AG09319 (cell line): ENCODE results near the gene ZNF483.
A peak's percentile ranks its signal among the peaks of the same experiment; 100 is the strongest.
"Not testable (repeated sequence)": the region's sequence is repeated elsewhere in the genome, so short reads cannot be mapped to it uniquely, and the experiment has no call there.

Source experiments
- DNase-seq: peaks from one replicate; pipeline ENCODE4 v3.0.0-alpha.2; 2010; ENCODE audit warnings: low read depth; ENCODE audit errors: extremely low read depth
- CTCF ChIP-seq: IDR thresholded peaks from 2 replicates; pipeline ENCODE4 v1.5.1; 2011; ENCODE audit warnings: low read depth, mild to moderate bottlenecking, inconsistent platforms, low read length, moderate library complexity

The ZNF483 gene

DNA sequence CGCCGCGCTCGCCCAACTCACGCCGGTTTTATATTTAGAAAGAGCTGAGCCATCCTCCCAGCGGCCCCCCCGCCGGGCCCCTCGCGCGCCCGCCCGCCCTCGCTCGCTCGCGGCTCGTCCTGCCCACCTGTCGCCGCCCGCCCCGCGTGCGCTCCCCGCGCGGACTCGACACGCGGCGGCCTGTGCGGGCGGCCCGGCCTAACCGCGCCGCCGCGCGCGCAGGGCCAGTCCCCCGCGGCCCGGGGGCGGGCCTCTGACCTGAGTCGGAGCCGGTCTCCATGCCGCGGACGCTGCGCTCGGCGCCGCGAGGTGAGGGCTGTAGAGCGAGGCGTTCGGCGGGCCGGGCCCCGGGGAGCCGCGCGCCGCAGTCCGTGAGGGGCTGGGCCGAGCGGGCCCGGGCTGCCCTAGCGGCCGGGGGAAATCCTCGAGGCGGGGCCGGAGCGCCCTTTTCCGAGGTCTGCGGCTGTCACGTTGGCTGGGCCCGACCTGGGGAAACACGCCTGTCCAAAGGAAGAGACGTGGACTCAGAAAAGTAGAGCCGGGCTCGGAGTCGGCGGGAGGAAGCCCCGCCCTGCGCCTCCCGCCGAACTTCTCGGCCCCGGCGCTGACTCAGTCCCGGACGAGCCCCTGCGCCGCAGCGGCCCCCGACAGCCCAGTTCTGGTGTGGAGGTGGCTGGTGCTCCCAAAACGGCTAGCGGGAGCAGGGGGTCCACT, 41.0 kb upstream of the ZNF483 start, which contains the start of gene ECPAS:
Gene ECPAS (minus strand): TSS at position 526 of the 714 bp plus-strand sequence. CDS start 11,465 bp downstream, outside the sequence.
- TF ChIP-seq CTCF, result no peak
- peak; percentile 49 for DNase-seq

- TF ChIP-seq CTCF, result no peak
- DNase-seq, result no peak
These were observed 40.4 kb upstream of the ZNF483 start for GRCh38 chr9:111484572-111484894.

- DNase-seq, result not testable (repeated sequence)
These were observed 27.8 kb upstream of the ZNF483 start for GRCh38 chr9:111497196-111497595.

- no peak for TF ChIP-seq CTCF
- no peak for DNase-seq
These were observed 23.9 kb upstream of the ZNF483 start for GRCh38 chr9:111501005-111501562.

GRCh38 chr9:111501648-111502047, 23.3 kb upstream of the ZNF483 start:
- TF ChIP-seq CTCF, result no peak
- no peak for DNase-seq

- no peak for TF ChIP-seq CTCF
- no peak for DNase-seq
These were observed 22.5 kb upstream of the ZNF483 start for GRCh38 chr9:111502506-111502905.

DNA sequence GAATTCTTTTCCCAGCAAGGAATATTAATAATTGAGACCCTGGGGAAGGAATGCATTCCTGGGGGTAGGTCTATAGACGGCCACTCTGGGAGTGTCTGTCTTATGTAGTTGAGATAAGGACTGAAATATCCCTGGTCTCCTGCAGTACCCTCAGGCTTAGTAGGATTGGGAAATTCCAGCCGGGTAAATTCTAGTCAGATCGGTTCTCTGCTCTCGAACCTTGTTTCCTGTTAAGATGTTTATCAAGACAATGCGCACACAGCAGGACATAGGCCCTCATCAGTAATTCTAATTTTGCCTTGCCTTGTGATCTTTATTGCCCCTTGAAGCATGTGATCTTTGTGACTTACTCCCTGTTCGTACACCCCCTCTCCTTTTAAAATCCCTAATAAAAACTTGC, 13.4 kb upstream of the ZNF483 start:
- DNase-seq, result not testable (repeated sequence)

- DNase-seq, result no peak
- TF ChIP-seq CTCF, result no peak
These were observed 10.0 kb upstream of the ZNF483 start for GRCh38 chr9:111514967-111515366.
